ENCODE measurements around the gene BHLHE40. TPM values are rescaled to one million over a fixed set of nuclear protein-coding genes. Genes with fewer than 3 reads are reported as not detected.

The BHLHE40 gene
- total RNA-seq, 4 donors from 2014 or later: 13.1 to 28.5 (median 20.2) TPM

GRCh38 chr3:4938281-4938982 lies 40.8 kb upstream of the BHLHE40 start:
- intact Hi-C loops (cut with DNase I): no loop called here
- Histone ChIP-seq H3K27ac (no peak overlapping the region), H3K36me3 (no peaks in the 10 kb centered on the region), H3K27me3 (no peaks in the 10 kb centered on the region), H3K4me1 (no peaks in the 10 kb centered on the region), H3K9me3 (no peaks in the 10 kb centered on the region), H3K4me3 (replicated peaks in 1 of 3) (no peak overlapping the region)
- TF ChIP-seq POLR2A (IDR thresholded peaks at IDR 0.05) (no peak), CTCF (IDR thresholded peaks at IDR 0.05) (no peak)
- WGBS, 2 donors: 67 to 82% methylated on average over 3 of the region's 3 CpGs
- no peak for DNase-seq

GRCh38 chr3:4939276-4939675 lies 40.0 kb upstream of the BHLHE40 start:
- DNase-seq: no peak
- Histone ChIP-seq H3K4me3 (replicated peaks in 1 of 3) (no peak overlapping the region), H3K4me1 (no peaks in the 10 kb centered on the region), H3K27me3 (no peaks in the 10 kb centered on the region), H3K36me3 (no peaks in the 10 kb centered on the region), H3K9me3 (no peaks in the 10 kb centered on the region), H3K27ac (no peak overlapping the region)
- intact Hi-C loops (cut with DNase I): no loop called here
- TF ChIP-seq CTCF (IDR thresholded peaks at IDR 0.05) (no peak), POLR2A (IDR thresholded peaks at IDR 0.05) (no peak)
- 90 to 93% methylated on average over 3 of the region's 3 CpGs for WGBS, 2 donors

- intact Hi-C loops (cut with DNase I): no loop called here
- H3K4me1 ChIP-seq: no peaks in the 10 kb centered on the region
- TF ChIP-seq CTCF (IDR thresholded peaks at IDR 0.05) (no peak), POLR2A (IDR thresholded peaks at IDR 0.05) (no peak)
These were observed 38.3 kb upstream of the BHLHE40 start for GRCh38 chr3:4940985-4941384.

GRCh38 chr3:4943549-4943948 lies 35.7 kb upstream of the BHLHE40 start:
- no peak overlapping the region for H3K4me3 ChIP-seq (replicated peaks in 1 of 3)
- no peaks in the 10 kb centered on the region for H3K27me3 ChIP-seq
- TF ChIP-seq POLR2A (IDR thresholded peaks at IDR 0.05) (no peak), CTCF (IDR thresholded peaks at IDR 0.05) (peak in 1 of 6 experiments; percentile 17)
- H3K9me3 ChIP-seq: no peaks in the 10 kb centered on the region
- 100% methylated on average over 1 of the region's 1 CpG for WGBS, 2 donors
- H3K27ac ChIP-seq: no peak overlapping the region
- no peaks in the 10 kb centered on the region for H3K4me1 ChIP-seq
- no peak for DNase-seq
- no peaks in the 10 kb centered on the region for H3K36me3 ChIP-seq
- intact Hi-C loops (cut with DNase I): no loop called here

More at GRCh38 chr3:4940985-4941384, 38.3 kb upstream of the BHLHE40 start:
- no peak for DNase-seq
- WGBS, 2 donors: 92 to 95% methylated on average over 4 of the region's 4 CpGs
- Histone ChIP-seq H3K27ac (no peak overlapping the region), H3K9me3 (no peaks in the 10 kb centered on the region), H3K36me3 (no peaks in the 10 kb centered on the region), H3K4me3 (replicated peaks in 1 of 3) (no peak overlapping the region), H3K27me3 (no peaks in the 10 kb centered on the region)

GRCh38 chr3:4945324-4945723 lies 33.9 kb upstream of the BHLHE40 start:
- Histone ChIP-seq H3K27ac (no peak overlapping the region), H3K36me3 (no peaks in the 10 kb centered on the region), H3K4me3 (replicated peaks in 1 of 3) (no peak overlapping the region), H3K9me3 (no peaks in the 10 kb centered on the region), H3K4me1 (peaks cover 6 to 16% of the 10 kb centered on the region in 2 donors), H3K27me3 (no peaks in the 10 kb centered on the region)
- 96 to 97% methylated on average over 10 of the region's 10 CpGs for WGBS, 2 donors
- intact Hi-C loops (cut with DNase I): no loop called here
- no peak for TF ChIP-seq POLR2A (IDR thresholded peaks at IDR 0.05)
- no peak for TF ChIP-seq CTCF (IDR thresholded peaks at IDR 0.05)
- no peak for DNase-seq
